Kidney (tissue), 22 donors: Measurements from ENCODE around the gene RAMACL. TPM values are rescaled to one million over a fixed set of nuclear protein-coding genes. Genes with fewer than 3 reads are reported as not detected.
"Not testable (repeated sequence)": the region's sequence is repeated elsewhere in the genome, so short reads cannot be mapped to it uniquely, and the experiment has no call there.

Source experiments
- DNase-seq, 5 donors: peaks; one replicate each; pipeline ENCODE4 v3.0.0-alpha.2; 2013 to 2020
- FAIRE-seq: peaks from 2 replicates; lab custom pipeline; 2012; peaks lifted over from hg19 to GRCh38; lab: Jason Lieb, UNC
- H3K27ac ChIP-seq, 2 donors: one replicate each; pipeline ENCODE4 v1.7.0; 2013; ENCODE audit warnings: low read depth in 2 of 2, low read length in 2 of 2, inconsistent platforms in 1 of 2
- H3K27me3 ChIP-seq: one replicate; pipeline ENCODE4 v1.7.1; 2013; ENCODE audit warnings: low read length, inconsistent platforms; ENCODE audit not compliant: control insufficient read depth, insufficient read depth
- H3K36me3 ChIP-seq, 3 donors: one replicate each; pipeline versions ENCODE4 v1.7.0 to v1.7.1; 2013; ENCODE audit warnings: low read length in 3 of 3, control low read depth in 1 of 3, inconsistent platforms in 1 of 3; ENCODE audit not compliant: insufficient read depth in 3 of 3, control insufficient read depth in 2 of 3
- H3K4me1 ChIP-seq, 3 donors: one replicate each; pipeline versions ENCODE4 v1.7.0 to v1.7.1; 2013; ENCODE audit warnings: low read length in 3 of 3, inconsistent platforms in 1 of 3, low read depth in 1 of 3; ENCODE audit not compliant: control insufficient read depth in 2 of 3, insufficient read depth in 2 of 3
- H3K4me3 ChIP-seq, 3 donors: one replicate each; pipeline versions ENCODE4 v1.7.0 to v1.8.1; 2013; ENCODE audit warnings: low read length in 3 of 3, control low read depth in 1 of 3, inconsistent platforms in 1 of 3
- H3K9ac ChIP-seq, 3 donors: one replicate each; pipeline versions ENCODE4 v1.7.0 to v1.7.1; 2013; ENCODE audit warnings: low read length in 3 of 3, control low read depth in 1 of 3, inconsistent platforms in 1 of 3
- H3K9me3 ChIP-seq, 3 donors: one replicate each; pipeline versions ENCODE4 v1.7.0 to v1.7.1; 2013; ENCODE audit warnings: low read length in 3 of 3, control low read depth in 1 of 3, inconsistent platforms in 1 of 3; ENCODE audit not compliant: control insufficient read depth in 2 of 3, insufficient read depth in 1 of 3
- intact Hi-C: fragments of 100-400 bp; cut with DNase I; formaldehyde crosslinking; loops from one replicate; pipeline ENCODE4 v1.11.1; 2022
- long read RNA-seq, 10 donors: library from polyadenylated mRNA in 1 of 10; unstranded in 1 of 10; transcript quantifications; one replicate each; pipeline ENCODE4 v2.0.0 and lab custom pipeline, GENCODE V29; 2021 to 2026
- polyA plus RNA-seq: library from polyadenylated mRNA; stranded (reverse); fragments of 350-450 nt; fragmentation: Illumina TruSeq; extraction: RNeasy Lipid Tissue Mini Kit (QIAGEN cat#74804); gene quantifications from one replicate; pipeline ENCODE4 v1.2.3, GENCODE V29; 2014; ENCODE audit warnings: low read depth, low replicate concordance; ENCODE audit not compliant: insufficient read depth
- total RNA-seq: library from RNA; stranded (reverse); fragmentation: NEBNext Ultra II Directional; extraction: Animal tissue kit (Norgen Biotek cat#: 25700); gene quantifications from one replicate; pipeline ENCODE4 v1.2.1, GENCODE V29; 2021
- TF ChIP-seq, protein P1 (sequence below): IDR thresholded peaks from 3 replicates; pipeline ENCODE4 v1.5.1; 2012; ENCODE audit warnings: mild to moderate bottlenecking, moderate library complexity, borderline replicate concordance; ENCODE audit not compliant: insufficient read depth; ENCODE audit errors: extremely low read depth
- donor health status: control.
- donor health status: control.
- donor health status: control.
- donor health status: control.
- donor health status: control.
- donor health status: DM: yes; HTN: yes; CAD: no.
- donor health status: Normal renal cell carcinoma (clear cell type).

The RAMACL gene
- 1.9 TPM for total RNA-seq
- not detected for polyA plus RNA-seq
- long read RNA-seq, donor 1, transcript RAMACL-201 (1 exons, 1,991 nt) = major isoform, 26 of 26 reads
- long read RNA-seq, donor 1, partial matches to known transcripts = 0 of 26 reads
- long read RNA-seq, donor 1, other reads (novel, unspliced or antisense) = 0 of 26 reads
- long read RNA-seq, donor 2, transcript RAMACL-201 (1 exons, 1,991 nt) = major isoform, 27 of 27 reads
- long read RNA-seq, donor 2, partial matches to known transcripts = 0 of 27 reads
- long read RNA-seq, donor 2, other reads (novel, unspliced or antisense) = 0 of 27 reads
- long read RNA-seq, donor 3, transcript RAMACL-201 (1 exons, 1,991 nt) = major isoform, 23 of 23 reads
- long read RNA-seq, donor 3, partial matches to known transcripts = 0 of 23 reads
- long read RNA-seq, donor 3, other reads (novel, unspliced or antisense) = 0 of 23 reads
- long read RNA-seq, donor 4, transcript RAMACL-201 (1 exons, 1,991 nt) = major isoform, 22 of 22 reads
- long read RNA-seq, donor 4, partial matches to known transcripts = 0 of 22 reads
- long read RNA-seq, donor 4, other reads (novel, unspliced or antisense) = 0 of 22 reads
- long read RNA-seq, donor 5, partial matches to known transcripts = 0 of 3 reads
- long read RNA-seq, donor 5, other reads (novel, unspliced or antisense) = 0 of 3 reads
- long read RNA-seq, donor 6, transcript RAMACL-201 (1 exons, 1,991 nt) = major isoform, 67 of 67 reads
- long read RNA-seq, donor 6, partial matches to known transcripts = 0 of 67 reads
- long read RNA-seq, donor 6, other reads (novel, unspliced or antisense) = 0 of 67 reads
- long read RNA-seq, donor 7 = 0 reads
- long read RNA-seq, donor 8, transcript RAMACL-201 (1 exons, 1,991 nt) = major isoform, 5 of 5 reads
- long read RNA-seq, donor 8, partial matches to known transcripts = 0 of 5 reads
- long read RNA-seq, donor 8, other reads (novel, unspliced or antisense) = 0 of 5 reads
- long read RNA-seq, donor 9, transcript RAMACL-201 (1 exons, 1,991 nt) = major isoform, 9 of 9 reads
- long read RNA-seq, donor 9, partial matches to known transcripts = 0 of 9 reads
- long read RNA-seq, donor 9, other reads (novel, unspliced or antisense) = 0 of 9 reads
- long read RNA-seq, donor 10, transcript RAMACL-201 (1 exons, 1,991 nt) = major isoform, 21 of 21 reads
- long read RNA-seq, donor 10, partial matches to known transcripts = 0 of 21 reads
- long read RNA-seq, donor 10, other reads (novel, unspliced or antisense) = 0 of 21 reads

DNA sequence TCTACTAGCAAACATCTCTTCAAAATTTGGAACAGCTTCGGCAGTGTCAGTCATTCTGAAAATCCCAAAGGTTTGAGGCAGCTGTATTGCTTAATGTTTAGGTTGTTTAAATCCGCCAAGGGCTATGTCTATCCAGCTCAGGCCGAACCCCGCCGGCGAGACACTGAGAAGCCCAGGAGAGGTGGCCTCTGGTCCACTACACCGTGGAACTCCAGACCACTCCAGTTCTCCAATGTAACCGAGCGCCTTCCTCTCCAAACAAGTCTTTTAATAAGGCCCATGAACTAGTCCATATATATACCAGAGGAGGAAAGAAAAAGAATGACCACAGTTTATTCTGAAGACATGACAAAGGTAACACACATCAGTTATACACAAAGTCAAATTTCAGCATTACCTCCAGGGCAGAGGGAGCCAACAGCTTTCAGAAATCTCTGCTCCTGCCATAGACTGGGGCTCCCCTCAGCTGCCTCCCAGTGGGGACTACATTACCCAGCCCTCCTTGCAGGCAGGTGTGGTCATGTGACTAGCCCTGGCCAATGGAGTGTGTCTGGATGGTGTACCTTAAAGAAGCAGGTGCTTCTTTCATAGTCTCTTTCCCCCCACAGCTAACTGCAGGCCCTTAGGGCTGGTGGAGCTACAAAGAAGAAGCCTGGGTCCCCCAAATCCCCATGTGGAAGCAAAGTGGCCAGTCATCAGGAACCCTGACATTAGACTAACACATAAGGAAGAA lies at the start of gene RAMACL:
Gene RAMACL (minus strand): TSS at position 255 of the 733 bp plus-strand sequence. CDS start 201 bp downstream, at position 54.
- Histone ChIP-seq H3K9me3 (no peaks in the 10 kb centered on the region), H3K4me3 (no peak within 1 kb of the TSS), H3K4me1 (peaks cover 0 to 13% (median 9%) of the 10 kb centered on the region in 3 donors), H3K27ac (no peak within 1 kb of the TSS), H3K27me3 (no peaks in the 10 kb centered on the region), H3K36me3 (no peaks in the 10 kb centered on the region), H3K9ac (no peak within 1 kb of the TSS)
- FAIRE-seq (no peak), DNase-seq (peak in 1 of 5 donors; percentile 39)
- intact Hi-C loops = no loop called here
- TF ChIP-seq, protein P1, sequence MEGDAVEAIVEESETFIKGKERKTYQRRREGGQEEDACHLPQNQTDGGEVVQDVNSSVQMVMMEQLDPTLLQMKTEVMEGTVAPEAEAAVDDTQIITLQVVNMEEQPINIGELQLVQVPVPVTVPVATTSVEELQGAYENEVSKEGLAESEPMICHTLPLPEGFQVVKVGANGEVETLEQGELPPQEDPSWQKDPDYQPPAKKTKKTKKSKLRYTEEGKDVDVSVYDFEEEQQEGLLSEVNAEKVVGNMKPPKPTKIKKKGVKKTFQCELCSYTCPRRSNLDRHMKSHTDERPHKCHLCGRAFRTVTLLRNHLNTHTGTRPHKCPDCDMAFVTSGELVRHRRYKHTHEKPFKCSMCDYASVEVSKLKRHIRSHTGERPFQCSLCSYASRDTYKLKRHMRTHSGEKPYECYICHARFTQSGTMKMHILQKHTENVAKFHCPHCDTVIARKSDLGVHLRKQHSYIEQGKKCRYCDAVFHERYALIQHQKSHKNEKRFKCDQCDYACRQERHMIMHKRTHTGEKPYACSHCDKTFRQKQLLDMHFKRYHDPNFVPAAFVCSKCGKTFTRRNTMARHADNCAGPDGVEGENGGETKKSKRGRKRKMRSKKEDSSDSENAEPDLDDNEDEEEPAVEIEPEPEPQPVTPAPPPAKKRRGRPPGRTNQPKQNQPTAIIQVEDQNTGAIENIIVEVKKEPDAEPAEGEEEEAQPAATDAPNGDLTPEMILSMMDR = no peak

DNA sequence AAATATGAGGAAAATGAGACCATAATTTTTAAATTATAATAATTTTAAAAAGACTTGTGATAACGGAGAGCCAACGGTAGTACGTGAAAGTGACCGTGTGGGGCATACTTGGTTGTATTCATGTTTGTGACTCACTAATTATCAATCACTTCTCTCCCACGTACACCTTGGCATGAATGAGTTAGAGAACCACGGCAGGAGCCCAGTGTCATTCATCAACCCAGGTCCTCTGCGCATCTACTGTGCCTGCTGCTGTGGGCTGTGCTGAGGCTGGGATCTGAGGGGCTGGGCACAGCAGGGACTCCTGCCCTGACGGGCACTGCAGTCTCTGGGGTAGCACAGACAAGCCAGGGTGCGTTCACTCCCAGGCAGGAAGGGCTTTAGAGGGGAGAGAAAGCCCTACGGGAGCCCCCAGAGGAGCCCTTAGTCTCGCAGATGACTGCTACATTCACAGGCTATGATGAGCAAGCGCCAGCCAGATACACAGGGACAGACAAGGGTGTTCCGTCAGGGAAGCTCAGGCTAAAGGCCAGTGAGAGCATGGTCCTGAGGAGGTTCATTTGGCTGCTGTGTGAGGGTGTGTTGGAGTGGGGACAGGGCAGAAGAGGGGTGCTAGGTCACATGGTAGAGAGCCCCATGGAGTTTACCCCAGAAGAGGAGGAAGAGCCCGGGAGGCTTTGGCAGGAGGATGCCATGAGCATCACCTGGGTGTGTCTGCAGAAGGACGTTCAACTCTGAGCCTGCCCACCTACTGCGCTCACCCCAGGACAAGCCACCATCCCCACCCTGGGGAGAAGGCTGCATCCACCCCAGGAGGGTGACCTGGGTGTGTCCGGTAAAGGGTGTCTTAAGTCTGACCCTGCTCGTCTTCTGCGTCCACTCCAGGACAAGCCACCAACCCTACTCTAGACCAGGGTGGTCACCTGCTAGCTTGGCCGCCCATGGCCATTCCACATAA lies 48.8 kb upstream of the RAMACL start:
- TF ChIP-seq, protein P1 = no peak
- no peaks in the 10 kb centered on the region for H3K9me3 ChIP-seq
- H3K36me3 ChIP-seq = no peaks in the 10 kb centered on the region
- intact Hi-C loops = no loop called here
- no peak for DNase-seq
- H3K4me3 ChIP-seq = no peak overlapping the region
- H3K4me1 ChIP-seq = no peaks in the 10 kb centered on the region
- H3K27me3 ChIP-seq = no peaks in the 10 kb centered on the region
- no peak overlapping the region for H3K27ac ChIP-seq
- no peak overlapping the region for H3K9ac ChIP-seq
- FAIRE-seq = no peak

DNA sequence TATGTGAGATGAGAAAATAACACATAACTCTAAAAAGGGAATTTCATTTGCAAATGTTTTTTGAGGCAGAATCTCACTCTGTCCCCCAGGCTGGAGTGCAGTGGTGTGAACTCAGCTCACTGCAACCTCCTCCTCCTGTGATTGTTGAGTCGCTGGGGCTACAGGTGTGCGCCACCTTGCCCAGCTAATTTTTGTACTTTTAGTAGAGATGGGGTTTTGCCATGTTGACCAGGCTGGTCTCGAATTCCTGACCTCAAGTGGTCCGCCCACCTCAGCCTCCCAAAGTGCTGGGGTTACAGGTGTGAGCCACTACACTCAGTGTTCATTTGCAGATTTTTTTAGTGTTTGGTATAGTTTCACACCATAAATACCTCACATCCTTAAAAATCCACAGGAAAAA lies 48.1 kb upstream of the RAMACL start:
- H3K27me3 ChIP-seq, H3K9ac ChIP-seq, H3K9me3 ChIP-seq, H3K27ac ChIP-seq, DNase-seq, H3K4me3 ChIP-seq, FAIRE-seq, H3K36me3 ChIP-seq, intact Hi-C loops, H3K4me1 ChIP-seq: not testable (repeated sequence)
